ENCODE results near the gene ZFC3H1.
A peak's percentile ranks its signal among the peaks of the same experiment; 100 is the strongest.

The ZFC3H1 gene

GRCh38 chr12:71641390-71641789 is 22.3 kb downstream of the ZFC3H1 start:
- no peak overlapping the region for H3K4me3 ChIP-seq (ENCODE audit: low read depth, low read length)
- no peak for TF ChIP-seq CTCF (IDR thresholded peaks at IDR 0.05; ENCODE audit: low read depth, low read length, missing control alignments)
- DNase-seq (ENCODE audit: low read depth) = no peak
- in situ Hi-C loops (cut with HindIII; ENCODE audit: low sequenced_read_pairs) = no loop called here

- no peak for TF ChIP-seq CTCF (IDR thresholded peaks at IDR 0.05; ENCODE audit: low read depth, low read length, missing control alignments)
- no peak for DNase-seq (ENCODE audit: low read depth)
- H3K4me3 ChIP-seq (ENCODE audit: low read depth, low read length) = no peak overlapping the region
- in situ Hi-C loops (cut with HindIII; ENCODE audit: low sequenced_read_pairs) = no loop called here
Measured at GRCh38 chr12:71640316-71640715, 23.3 kb downstream of the ZFC3H1 start.

- TF ChIP-seq CTCF (IDR thresholded peaks at IDR 0.05; ENCODE audit: low read depth, low read length, missing control alignments) = no peak
- in situ Hi-C loops (cut with HindIII; ENCODE audit: low sequenced_read_pairs) = no loop called here
- no peak overlapping the region for H3K4me3 ChIP-seq (ENCODE audit: low read depth, low read length)
- DNase-seq (ENCODE audit: low read depth) = no peak
Measured at GRCh38 chr12:71639341-71639760, 24.3 kb downstream of the ZFC3H1 start.

- TF ChIP-seq CTCF (IDR thresholded peaks at IDR 0.05; ENCODE audit: low read depth, low read length, missing control alignments) = no peak
- no peak overlapping the region for H3K4me3 ChIP-seq (ENCODE audit: low read depth, low read length)
- DNase-seq (ENCODE audit: low read depth) = no peak
- in situ Hi-C loops (cut with HindIII; ENCODE audit: low sequenced_read_pairs) = no loop called here
Measured at GRCh38 chr12:71638499-71638898, 25.1 kb downstream of the ZFC3H1 start.

- H3K4me3 ChIP-seq (ENCODE audit: low read depth, low read length) = no peak overlapping the region
- in situ Hi-C loops (cut with HindIII; ENCODE audit: low sequenced_read_pairs) = no loop called here
- DNase-seq (ENCODE audit: low read depth) = peak; percentile 63
- TF ChIP-seq CTCF (IDR thresholded peaks at IDR 0.05; ENCODE audit: low read depth, low read length, missing control alignments) = peak; percentile 76
Measured at GRCh38 chr12:71636704-71637115, 26.9 kb downstream of the ZFC3H1 start.

- no peak for DNase-seq (ENCODE audit: low read depth)
- in situ Hi-C loops (cut with HindIII; ENCODE audit: low sequenced_read_pairs) = no loop called here
- TF ChIP-seq CTCF (IDR thresholded peaks at IDR 0.05; ENCODE audit: low read depth, low read length, missing control alignments) = no peak
- no peak overlapping the region for H3K4me3 ChIP-seq (ENCODE audit: low read depth, low read length)
Measured at GRCh38 chr12:71627438-71628002, 36.1 kb downstream of the ZFC3H1 start.

Data from astrocyte of the cerebellum (primary cell).